G401 (cell line): ENCODE results near the gene POMT1. TPM values are rescaled to one million over a fixed set of nuclear protein-coding genes. Genes with fewer than 3 reads are reported as not detected.
"Not testable (repeated sequence)": the region's sequence is repeated elsewhere in the genome, so short reads cannot be mapped to it uniquely, and the experiment has no call there.

ENCODE experiments used
- DNase-seq: peaks from one replicate; pipeline ENCODE4 v3.0.0-alpha.2; 2015; ENCODE audit warnings: low spot score
- in situ Hi-C: cut with HindIII; loops from 2 replicates; pipeline ENCODE4 v1.10.0; 2016; ENCODE audit warnings: low sequenced_read_pairs, mixed read lengths
- total RNA-seq: library from RNA; depleted of rRNA; stranded (reverse); fragments of >200 nt; shearing (Covaris generic); gene quantifications from 2 replicates; pipeline ENCODE4 v1.2.3, GENCODE V29; 2014; rRNA removed

The POMT1 gene
- 19.4 and 36.5 TPM in 2 replicates for total RNA-seq

GRCh38 chr9:131502781-131503625 is at the start of gene POMT1:
POMT1 (plus strand) TSS chr9:131502918; CDS start chr9:131504219, 1,301 bp downstream.
- DNase-seq, result peak; percentile 81
- in situ Hi-C loops, result no loop called here

- in situ Hi-C loops, result no loop called here
- no peak for DNase-seq
These were observed 48.7 kb upstream of the POMT1 start for GRCh38 chr9:131454028-131454427.

GRCh38 chr9:131455655-131456054 is 47.1 kb upstream of the POMT1 start:
- in situ Hi-C loops, result not testable (repeated sequence)

GRCh38 chr9:131457746-131458145 is 45.0 kb upstream of the POMT1 start:
- DNase-seq, result no peak
- in situ Hi-C loops, result no loop called here

More at GRCh38 chr9:131455655-131456054, 47.1 kb upstream of the POMT1 start:
- DNase-seq, result not testable (repeated sequence)

- DNase-seq, result no peak
- in situ Hi-C loops, result no loop called here
These were observed 43.7 kb upstream of the POMT1 start for GRCh38 chr9:131459056-131459455.

GRCh38 chr9:131461166-131461565 is 41.6 kb upstream of the POMT1 start:
- in situ Hi-C loops, result no loop called here

GRCh38 chr9:131464354-131465000 is 38.2 kb upstream of the POMT1 start:
- in situ Hi-C loops, result no loop called here
- DNase-seq, result no peak

More at GRCh38 chr9:131461166-131461565, 41.6 kb upstream of the POMT1 start:
- no peak for DNase-seq

GRCh38 chr9:131465401-131465800 is 37.3 kb upstream of the POMT1 start:
- in situ Hi-C loops, result no loop called here
- DNase-seq, result no peak

- in situ Hi-C loops, result no loop called here
- DNase-seq, result no peak
These were observed 35.3 kb upstream of the POMT1 start for GRCh38 chr9:131467214-131467935.

GRCh38 chr9:131468031-131468430 is 34.7 kb upstream of the POMT1 start:
- DNase-seq, result no peak
- in situ Hi-C loops, result no loop called here

GRCh38 chr9:131469356-131469755 is 33.4 kb upstream of the POMT1 start:
- DNase-seq, result no peak
- in situ Hi-C loops, result no loop called here

GRCh38 chr9:131469951-131470350 is 32.8 kb upstream of the POMT1 start:
- DNase-seq, result no peak
- in situ Hi-C loops, result no loop called here

GRCh38 chr9:131470581-131470991 is 32.1 kb upstream of the POMT1 start:
- in situ Hi-C loops, result no loop called here
- DNase-seq, result no peak

- in situ Hi-C loops, result not testable (repeated sequence)
These were observed 30.6 kb upstream of the POMT1 start for GRCh38 chr9:131472085-131472484.

GRCh38 chr9:131473198-131473885 is 29.4 kb upstream of the POMT1 start:
- DNase-seq, result no peak
- in situ Hi-C loops, result no loop called here

More at GRCh38 chr9:131472085-131472484, 30.6 kb upstream of the POMT1 start:
- DNase-seq, result not testable (repeated sequence)

GRCh38 chr9:131473891-131474290 is 28.8 kb upstream of the POMT1 start:
- DNase-seq, result no peak
- in situ Hi-C loops, result no loop called here

GRCh38 chr9:131474711-131475110 is 28.0 kb upstream of the POMT1 start:
- no peak for DNase-seq
- in situ Hi-C loops, result no loop called here

GRCh38 chr9:131475111-131475955 is 27.4 kb upstream of the POMT1 start:
- in situ Hi-C loops, result no loop called here
- no peak for DNase-seq
